WTC11 (cell line): ENCODE data around the gene MARK3. TPM values are rescaled to one million over a fixed set of nuclear protein-coding genes. Genes with fewer than 3 reads are reported as not detected.

Source experiments
- ATAC-seq: fragments of 200-7000 bp; cut with Tn5 transposase; 2 replicates; pipeline ENCODE4 v1.10.0; 2021; ENCODE audit warnings: mild to moderate bottlenecking, moderate library complexity
- CTCF ChIA-PET: fragments of 300-600 bp; sonication (Branson Sonifier 250); formaldehyde crosslinking; loops from one replicate; lab custom pipeline; 2021; ENCODE audit warnings: antibody characterized with exemption; lab: Charles Lee
- POLR2A ChIA-PET: fragments of 350-600 bp; sonication (Branson Sonifier 250); formaldehyde crosslinking; loops from one replicate; lab custom pipeline; 2021; ENCODE audit warnings: antibody characterized with exemption; lab: Charles Lee
- DNase-seq: peaks from one replicate; pipeline ENCODE4 v3.0.0; 2021; ENCODE audit warnings: low spot score
- H3K27ac Mint-ChIP-seq: 2 replicates; pipeline ENCODE4 v1.8.0; 2021; ENCODE audit warnings: mixed read lengths
- H3K27me3 Mint-ChIP-seq: 2 replicates; pipeline ENCODE4 v1.8.0; 2021; ENCODE audit warnings: low read depth, mild to moderate bottlenecking, moderate library complexity, mixed read lengths
- H3K36me3 Mint-ChIP-seq: 2 replicates; pipeline ENCODE4 v1.8.0; 2021; ENCODE audit warnings: mixed read lengths
- H3K4me1 Mint-ChIP-seq: 2 replicates; pipeline ENCODE4 v1.8.0; 2022; ENCODE audit warnings: mixed read lengths
- H3K4me3 Mint-ChIP-seq: 2 replicates; pipeline ENCODE4 v1.8.0; 2021; ENCODE audit warnings: mild to moderate bottlenecking, moderate library complexity, mixed read lengths
- H3K9me3 Mint-ChIP-seq: 2 replicates; pipeline ENCODE4 v1.8.0; 2021; ENCODE audit warnings: mixed read lengths
- GABPB1 ChIP-seq: sonication (generic); formaldehyde crosslinking; IDR thresholded peaks from 2 replicates; pipeline ENCODE4 v1.8.1; 2023; ENCODE audit warnings: mild to moderate bottlenecking, missing genetic modification reagents
- HMGA2 ChIP-seq: fragments of 250-450 bp; sonication (Bioruptor Pico); IDR thresholded peaks from 2 replicates; pipeline ENCODE4 v1.4.0; 2021; ENCODE audit warnings: mild to moderate bottlenecking, moderate library complexity
- JAZF1 ChIP-seq: fragments of 250-450 bp; sonication (Bioruptor Pico); IDR thresholded peaks from 2 replicates; pipeline ENCODE4 v1.9.0; 2021; ENCODE audit warnings: moderate library complexity, mild to moderate bottlenecking, inconsistent platforms
- JUN ChIP-seq: sonication (generic); formaldehyde crosslinking; IDR thresholded peaks from 2 replicates; pipeline ENCODE4 v1.8.0; 2023; ENCODE audit warnings: mild to moderate bottlenecking, missing genetic modification reagents
- KAT7 ChIP-seq: sonication (generic); formaldehyde crosslinking; IDR thresholded peaks from 2 replicates; pipeline ENCODE4 v1.8.1; 2023; ENCODE audit warnings: missing genetic modification reagents, mild to moderate bottlenecking, borderline replicate concordance
- NFE2L1 ChIP-seq: sonication (generic); formaldehyde crosslinking; IDR thresholded peaks from 2 replicates; pipeline ENCODE4 v1.8.1; 2023; ENCODE audit warnings: missing genetic modification reagents
- NR1H2 ChIP-seq: sonication (generic); formaldehyde crosslinking; IDR thresholded peaks from 2 replicates; pipeline ENCODE4 v1.9.0; 2021; ENCODE audit warnings: mild to moderate bottlenecking, moderate library complexity, missing genetic modification reagents
- NR2C2 ChIP-seq: sonication (generic); formaldehyde crosslinking; IDR thresholded peaks from 2 replicates; pipeline ENCODE4 v1.8.0; 2022; ENCODE audit warnings: mild to moderate bottlenecking, missing genetic modification reagents
- OVOL2 ChIP-seq: fragments of 250-450 bp; sonication (Bioruptor Pico); IDR thresholded peaks from 2 replicates; pipeline ENCODE4 v1.9.0; 2021; ENCODE audit warnings: mild to moderate bottlenecking, borderline replicate concordance
- PRRX2 ChIP-seq: fragments of 250-450 bp; sonication (Bioruptor Pico); IDR thresholded peaks from 2 replicates; pipeline ENCODE4 v1.8.0; 2021; ENCODE audit warnings: mild to moderate bottlenecking
- SOX15 ChIP-seq: fragments of 250-450 bp; sonication (Bioruptor Pico); IDR thresholded peaks from 2 replicates; pipeline ENCODE4 v1.9.0; 2021; ENCODE audit warnings: mild to moderate bottlenecking
- TP53 ChIP-seq: sonication (generic); formaldehyde crosslinking; IDR thresholded peaks from 2 replicates; pipeline ENCODE4 v1.8.1; 2023; ENCODE audit warnings: mild to moderate bottlenecking, missing genetic modification reagents
- ZNF121 ChIP-seq: sonication (generic); formaldehyde crosslinking; IDR thresholded peaks from 2 replicates; pipeline ENCODE4 v1.8.0; 2023; ENCODE audit warnings: missing genetic modification reagents
- ZNF138 ChIP-seq: sonication (generic); formaldehyde crosslinking; conservative IDR thresholded peaks from 2 replicates; pipeline ENCODE4 v1.8.1; 2022; ENCODE audit warnings: mild to moderate bottlenecking, moderate library complexity, missing genetic modification reagents
- ZNF317 ChIP-seq: sonication (generic); formaldehyde crosslinking; IDR thresholded peaks from 2 replicates; pipeline ENCODE4 v1.8.1; 2023; ENCODE audit warnings: low read depth, mild to moderate bottlenecking, moderate library complexity, missing genetic modification reagents, borderline replicate concordance
- ZNF671 ChIP-seq: fragments of 250-450 bp; sonication (Bioruptor Pico); IDR thresholded peaks from 2 replicates; pipeline ENCODE4 v1.8.0; 2021; ENCODE audit warnings: mild to moderate bottlenecking
- total RNA-seq: library from RNA; stranded (reverse); gene quantifications from 3 replicates; pipeline ENCODE4 v1.2.3, GENCODE V29; 2021
- TF ChIP-seq, protein P1 (sequence below): sonication (generic); formaldehyde crosslinking; IDR thresholded peaks from 2 replicates; pipeline ENCODE4 v1.8.1; 2022; ENCODE audit warnings: mild to moderate bottlenecking, missing genetic modification reagents, moderate library complexity, borderline replicate concordance
- TF ChIP-seq, protein P2 (sequence below): sonication (generic); formaldehyde crosslinking; IDR thresholded peaks from 2 replicates; pipeline ENCODE4 v1.8.1; 2023; ENCODE audit warnings: mild to moderate bottlenecking, missing genetic modification reagents, borderline replicate concordance
- TF ChIP-seq, protein P3 (sequence below): sonication (generic); formaldehyde crosslinking; IDR thresholded peaks from 2 replicates; pipeline ENCODE4 v1.8.0; 2022; ENCODE audit warnings: missing genetic modification reagents
- TF ChIP-seq, protein P4 (sequence below): sonication (generic); formaldehyde crosslinking; conservative IDR thresholded peaks from 2 replicates; pipeline ENCODE4 v1.8.1; 2022; ENCODE audit warnings: mild to moderate bottlenecking, missing genetic modification reagents
- TF ChIP-seq, protein P5 (sequence below): fragments of 250-450 bp; sonication (Bioruptor Pico); IDR thresholded peaks from 2 replicates; pipeline ENCODE4 v2.1.2; 2022; ENCODE audit warnings: mild to moderate bottlenecking, moderate library complexity
- TF ChIP-seq, protein P6 (sequence below): sonication (generic); formaldehyde crosslinking; IDR thresholded peaks from 2 replicates; pipeline ENCODE4 v1.8.1; 2022; ENCODE audit warnings: low read depth, mild to moderate bottlenecking, moderate library complexity, missing genetic modification reagents, borderline replicate concordance
- TF ChIP-seq, protein P7 (sequence below): sonication (generic); formaldehyde crosslinking; IDR thresholded peaks from 2 replicates; pipeline ENCODE4 v1.8.1; 2023; ENCODE audit warnings: mild to moderate bottlenecking, missing genetic modification reagents, moderate library complexity

MARK3 gene
- total RNA-seq, 1 experiment from 2014 or later: 93.7 TPM

DNA sequence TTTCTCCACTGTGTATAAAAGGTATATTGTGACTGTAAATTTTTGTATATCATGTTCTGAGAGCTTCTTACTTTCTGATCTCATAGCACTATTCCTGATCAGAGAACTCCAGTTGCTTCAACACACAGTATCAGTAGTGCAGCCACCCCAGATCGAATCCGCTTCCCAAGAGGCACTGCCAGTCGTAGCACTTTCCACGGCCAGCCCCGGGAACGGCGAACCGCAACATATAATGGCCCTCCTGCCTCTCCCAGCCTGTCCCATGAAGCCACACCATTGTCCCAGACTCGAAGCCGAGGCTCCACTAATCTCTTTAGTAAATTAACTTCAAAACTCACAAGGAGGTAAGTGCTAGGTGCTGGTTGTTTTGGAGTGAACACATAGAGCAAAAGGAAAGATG, 106.5 kb downstream of the MARK3 start:
- H3K9me3 Mint-ChIP-seq: no peaks in the 10 kb centered on the region

DNA sequence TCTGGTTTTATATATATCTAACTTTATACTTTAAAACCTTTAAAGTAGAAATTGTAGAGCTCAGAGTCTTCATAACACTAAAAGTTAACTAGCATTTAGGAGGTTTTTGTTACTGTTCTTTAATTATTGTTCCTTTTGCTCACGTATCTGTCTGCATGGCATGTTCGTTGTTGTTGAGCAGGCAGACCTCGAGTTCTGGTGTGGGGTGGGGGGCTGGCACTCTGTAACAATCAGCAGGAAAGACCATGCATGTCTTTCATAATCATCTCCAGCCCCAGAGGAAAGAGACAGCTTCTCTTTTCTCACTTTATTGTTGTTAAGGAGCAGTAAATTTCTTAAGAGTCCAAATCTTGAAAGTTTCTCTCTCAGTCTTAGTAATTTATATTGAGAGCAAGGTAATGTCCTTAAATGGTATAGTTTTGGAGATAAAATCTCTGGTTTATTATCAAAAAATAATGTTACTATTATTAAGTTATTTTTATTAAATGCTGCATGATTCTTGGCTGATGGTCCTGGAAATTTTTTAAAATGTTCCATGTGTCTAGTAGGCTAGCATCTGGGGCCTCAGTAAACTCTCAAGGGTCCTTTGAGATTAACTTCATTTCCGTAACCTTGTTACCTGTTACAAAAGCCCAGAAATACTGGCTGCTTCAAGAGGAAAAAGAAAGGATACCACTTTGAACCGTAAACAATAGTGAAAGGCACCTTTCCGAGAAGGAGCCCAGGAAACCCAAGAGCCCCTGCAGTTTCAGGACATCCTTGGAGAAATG, 107.1 kb downstream of the MARK3 start:
- DNase-seq (no peak), ATAC-seq (no peak)
- TF ChIP-seq ZNF138: no peak
- no peak for TF ChIP-seq NR1H2
- no peak for TF ChIP-seq NFE2L1 (CRISPR knock-in tag)
- TF ChIP-seq, protein P1, sequence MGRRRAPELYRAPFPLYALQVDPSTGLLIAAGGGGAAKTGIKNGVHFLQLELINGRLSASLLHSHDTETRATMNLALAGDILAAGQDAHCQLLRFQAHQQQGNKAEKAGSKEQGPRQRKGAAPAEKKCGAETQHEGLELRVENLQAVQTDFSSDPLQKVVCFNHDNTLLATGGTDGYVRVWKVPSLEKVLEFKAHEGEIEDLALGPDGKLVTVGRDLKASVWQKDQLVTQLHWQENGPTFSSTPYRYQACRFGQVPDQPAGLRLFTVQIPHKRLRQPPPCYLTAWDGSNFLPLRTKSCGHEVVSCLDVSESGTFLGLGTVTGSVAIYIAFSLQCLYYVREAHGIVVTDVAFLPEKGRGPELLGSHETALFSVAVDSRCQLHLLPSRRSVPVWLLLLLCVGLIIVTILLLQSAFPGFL: no peak
- no peak for TF ChIP-seq ZNF671 (CRISPR knock-in tag)
- no peak for TF ChIP-seq KAT7 (CRISPR knock-in tag)
- no peak for TF ChIP-seq SOX15 (CRISPR knock-in tag)
- TF ChIP-seq, protein P2, sequence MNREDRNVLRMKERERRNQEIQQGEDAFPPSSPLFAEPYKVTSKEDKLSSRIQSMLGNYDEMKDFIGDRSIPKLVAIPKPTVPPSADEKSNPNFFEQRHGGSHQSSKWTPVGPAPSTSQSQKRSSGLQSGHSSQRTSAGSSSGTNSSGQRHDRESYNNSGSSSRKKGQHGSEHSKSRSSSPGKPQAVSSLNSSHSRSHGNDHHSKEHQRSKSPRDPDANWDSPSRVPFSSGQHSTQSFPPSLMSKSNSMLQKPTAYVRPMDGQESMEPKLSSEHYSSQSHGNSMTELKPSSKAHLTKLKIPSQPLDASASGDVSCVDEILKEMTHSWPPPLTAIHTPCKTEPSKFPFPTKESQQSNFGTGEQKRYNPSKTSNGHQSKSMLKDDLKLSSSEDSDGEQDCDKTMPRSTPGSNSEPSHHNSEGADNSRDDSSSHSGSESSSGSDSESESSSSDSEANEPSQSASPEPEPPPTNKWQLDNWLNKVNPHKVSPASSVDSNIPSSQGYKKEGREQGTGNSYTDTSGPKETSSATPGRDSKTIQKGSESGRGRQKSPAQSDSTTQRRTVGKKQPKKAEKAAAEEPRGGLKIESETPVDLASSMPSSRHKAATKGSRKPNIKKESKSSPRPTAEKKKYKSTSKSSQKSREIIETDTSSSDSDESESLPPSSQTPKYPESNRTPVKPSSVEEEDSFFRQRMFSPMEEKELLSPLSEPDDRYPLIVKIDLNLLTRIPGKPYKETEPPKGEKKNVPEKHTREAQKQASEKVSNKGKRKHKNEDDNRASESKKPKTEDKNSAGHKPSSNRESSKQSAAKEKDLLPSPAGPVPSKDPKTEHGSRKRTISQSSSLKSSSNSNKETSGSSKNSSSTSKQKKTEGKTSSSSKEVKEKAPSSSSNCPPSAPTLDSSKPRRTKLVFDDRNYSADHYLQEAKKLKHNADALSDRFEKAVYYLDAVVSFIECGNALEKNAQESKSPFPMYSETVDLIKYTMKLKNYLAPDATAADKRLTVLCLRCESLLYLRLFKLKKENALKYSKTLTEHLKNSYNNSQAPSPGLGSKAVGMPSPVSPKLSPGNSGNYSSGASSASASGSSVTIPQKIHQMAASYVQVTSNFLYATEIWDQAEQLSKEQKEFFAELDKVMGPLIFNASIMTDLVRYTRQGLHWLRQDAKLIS (CRISPR knock-in tag): no peak
- no peak for TF ChIP-seq ZNF121 (CRISPR knock-in tag)
- no peak for TF ChIP-seq HMGA2 (CRISPR knock-in tag)
- TF ChIP-seq, protein P3, sequence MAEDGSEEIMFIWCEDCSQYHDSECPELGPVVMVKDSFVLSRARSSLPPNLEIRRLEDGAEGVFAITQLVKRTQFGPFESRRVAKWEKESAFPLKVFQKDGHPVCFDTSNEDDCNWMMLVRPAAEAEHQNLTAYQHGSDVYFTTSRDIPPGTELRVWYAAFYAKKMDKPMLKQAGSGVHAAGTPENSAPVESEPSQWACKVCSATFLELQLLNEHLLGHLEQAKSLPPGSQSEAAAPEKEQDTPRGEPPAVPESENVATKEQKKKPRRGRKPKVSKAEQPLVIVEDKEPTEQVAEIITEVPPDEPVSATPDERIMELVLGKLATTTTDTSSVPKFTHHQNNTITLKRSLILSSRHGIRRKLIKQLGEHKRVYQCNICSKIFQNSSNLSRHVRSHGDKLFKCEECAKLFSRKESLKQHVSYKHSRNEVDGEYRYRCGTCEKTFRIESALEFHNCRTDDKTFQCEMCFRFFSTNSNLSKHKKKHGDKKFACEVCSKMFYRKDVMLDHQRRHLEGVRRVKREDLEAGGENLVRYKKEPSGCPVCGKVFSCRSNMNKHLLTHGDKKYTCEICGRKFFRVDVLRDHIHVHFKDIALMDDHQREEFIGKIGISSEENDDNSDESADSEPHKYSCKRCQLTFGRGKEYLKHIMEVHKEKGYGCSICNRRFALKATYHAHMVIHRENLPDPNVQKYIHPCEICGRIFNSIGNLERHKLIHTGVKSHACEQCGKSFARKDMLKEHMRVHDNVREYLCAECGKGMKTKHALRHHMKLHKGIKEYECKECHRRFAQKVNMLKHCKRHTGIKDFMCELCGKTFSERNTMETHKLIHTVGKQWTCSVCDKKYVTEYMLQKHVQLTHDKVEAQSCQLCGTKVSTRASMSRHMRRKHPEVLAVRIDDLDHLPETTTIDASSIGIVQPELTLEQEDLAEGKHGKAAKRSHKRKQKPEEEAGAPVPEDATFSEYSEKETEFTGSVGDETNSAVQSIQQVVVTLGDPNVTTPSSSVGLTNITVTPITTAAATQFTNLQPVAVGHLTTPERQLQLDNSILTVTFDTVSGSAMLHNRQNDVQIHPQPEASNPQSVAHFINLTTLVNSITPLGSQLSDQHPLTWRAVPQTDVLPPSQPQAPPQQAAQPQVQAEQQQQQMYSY (CRISPR knock-in tag): no peak
- TF ChIP-seq, protein P4, sequence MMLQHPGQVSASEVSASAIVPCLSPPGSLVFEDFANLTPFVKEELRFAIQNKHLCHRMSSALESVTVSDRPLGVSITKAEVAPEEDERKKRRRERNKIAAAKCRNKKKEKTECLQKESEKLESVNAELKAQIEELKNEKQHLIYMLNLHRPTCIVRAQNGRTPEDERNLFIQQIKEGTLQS (CRISPR knock-in tag): no peak
- TF ChIP-seq JAZF1 (CRISPR knock-in tag): no peak
- TF ChIP-seq, protein P5, sequence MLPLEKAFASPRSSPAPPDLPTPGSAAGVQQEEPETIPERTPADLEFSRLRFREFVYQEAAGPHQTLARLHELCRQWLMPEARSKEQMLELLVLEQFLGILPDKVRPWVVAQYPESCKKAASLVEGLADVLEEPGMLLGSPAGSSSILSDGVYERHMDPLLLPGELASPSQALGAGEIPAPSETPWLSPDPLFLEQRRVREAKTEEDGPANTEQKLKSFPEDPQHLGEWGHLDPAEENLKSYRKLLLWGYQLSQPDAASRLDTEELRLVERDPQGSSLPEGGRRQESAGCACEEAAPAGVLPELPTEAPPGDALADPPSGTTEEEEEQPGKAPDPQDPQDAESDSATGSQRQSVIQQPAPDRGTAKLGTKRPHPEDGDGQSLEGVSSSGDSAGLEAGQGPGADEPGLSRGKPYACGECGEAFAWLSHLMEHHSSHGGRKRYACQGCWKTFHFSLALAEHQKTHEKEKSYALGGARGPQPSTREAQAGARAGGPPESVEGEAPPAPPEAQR (CRISPR knock-in tag): no peak
- no peak for TF ChIP-seq NR2C2 (CRISPR knock-in tag)
- Mint-ChIP-seq H3K36me3 (peaks cover 27% of the 10 kb centered on the region), H3K27ac (no peak overlapping the region), H3K4me3 (no peak overlapping the region), H3K27me3 (no peaks in the 10 kb centered on the region), H3K4me1 (no peaks in the 10 kb centered on the region), H3K9me3 (no peaks in the 10 kb centered on the region)
- POLR2A ChIA-PET: no interaction called here
- CTCF ChIA-PET: interaction anchor here (1.2 kb wide), 1 partner anchor 65 kb away, joined by 5 read pairs; no protein-coding TSS in a partner anchor

More for the DNA sequence above, 106.5 kb downstream of the MARK3 start:
- H3K4me3 Mint-ChIP-seq: no peak overlapping the region
- no peaks in the 10 kb centered on the region for H3K27me3 Mint-ChIP-seq
- CTCF ChIA-PET: no interaction called here
- peaks cover 26% of the 10 kb centered on the region for H3K36me3 Mint-ChIP-seq
- no peak for ATAC-seq
- POLR2A ChIA-PET: no interaction called here
- H3K27ac Mint-ChIP-seq: no peak overlapping the region
- no peaks in the 10 kb centered on the region for H3K4me1 Mint-ChIP-seq
- DNase-seq: no peak
- TF ChIP-seq JUN (CRISPR knock-in tag): no peak
- no peak for TF ChIP-seq ZNF317 (CRISPR knock-in tag)
- TF ChIP-seq OVOL2: no peak
- no peak for TF ChIP-seq PRRX2 (CRISPR knock-in tag)
- TF ChIP-seq NR1H2: no peak
- TF ChIP-seq, protein P6, sequence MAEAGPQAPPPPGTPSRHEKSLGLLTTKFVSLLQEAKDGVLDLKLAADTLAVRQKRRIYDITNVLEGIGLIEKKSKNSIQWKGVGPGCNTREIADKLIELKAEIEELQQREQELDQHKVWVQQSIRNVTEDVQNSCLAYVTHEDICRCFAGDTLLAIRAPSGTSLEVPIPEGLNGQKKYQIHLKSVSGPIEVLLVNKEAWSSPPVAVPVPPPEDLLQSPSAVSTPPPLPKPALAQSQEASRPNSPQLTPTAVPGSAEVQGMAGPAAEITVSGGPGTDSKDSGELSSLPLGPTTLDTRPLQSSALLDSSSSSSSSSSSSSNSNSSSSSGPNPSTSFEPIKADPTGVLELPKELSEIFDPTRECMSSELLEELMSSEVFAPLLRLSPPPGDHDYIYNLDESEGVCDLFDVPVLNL: no peak
- TF ChIP-seq, protein P7, sequence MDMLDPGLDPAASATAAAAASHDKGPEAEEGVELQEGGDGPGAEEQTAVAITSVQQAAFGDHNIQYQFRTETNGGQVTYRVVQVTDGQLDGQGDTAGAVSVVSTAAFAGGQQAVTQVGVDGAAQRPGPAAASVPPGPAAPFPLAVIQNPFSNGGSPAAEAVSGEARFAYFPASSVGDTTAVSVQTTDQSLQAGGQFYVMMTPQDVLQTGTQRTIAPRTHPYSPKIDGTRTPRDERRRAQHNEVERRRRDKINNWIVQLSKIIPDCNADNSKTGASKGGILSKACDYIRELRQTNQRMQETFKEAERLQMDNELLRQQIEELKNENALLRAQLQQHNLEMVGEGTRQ (CRISPR knock-in tag): no peak
- TF ChIP-seq GABPB1: no peak
- TF ChIP-seq TP53 (CRISPR knock-in tag): no peak
